Measurements from ENCODE around the gene MSH3.

Gene MSH3

DNA sequence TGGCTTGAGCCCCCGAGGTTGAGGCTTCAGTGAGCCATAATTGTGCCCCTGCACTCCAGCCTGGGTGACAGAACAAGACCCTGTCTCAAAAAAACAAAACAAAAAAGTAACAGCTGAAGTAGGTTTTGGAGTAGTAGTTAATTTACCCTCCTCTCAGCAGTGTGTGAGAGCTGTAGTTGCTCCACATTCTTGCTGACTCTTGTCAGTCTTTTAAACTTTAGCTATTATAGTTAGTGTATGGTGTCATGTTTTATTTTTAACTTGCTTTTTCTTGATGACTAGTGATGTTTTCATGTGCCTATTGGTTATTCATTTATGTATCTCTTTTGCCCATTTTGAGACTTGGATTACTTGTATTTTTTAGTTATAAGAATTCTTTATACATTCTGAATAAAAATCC lies 53.2 kb downstream of the MSH3 start:
- no peak for TF ChIP-seq GATA2 (IDR thresholded peaks at IDR 0.05; ENCODE audit: low read depth, low read length)
- TF ChIP-seq GATA3 (IDR thresholded peaks at IDR 0.05; ENCODE audit: low read depth, low read length) = no peak

DNA sequence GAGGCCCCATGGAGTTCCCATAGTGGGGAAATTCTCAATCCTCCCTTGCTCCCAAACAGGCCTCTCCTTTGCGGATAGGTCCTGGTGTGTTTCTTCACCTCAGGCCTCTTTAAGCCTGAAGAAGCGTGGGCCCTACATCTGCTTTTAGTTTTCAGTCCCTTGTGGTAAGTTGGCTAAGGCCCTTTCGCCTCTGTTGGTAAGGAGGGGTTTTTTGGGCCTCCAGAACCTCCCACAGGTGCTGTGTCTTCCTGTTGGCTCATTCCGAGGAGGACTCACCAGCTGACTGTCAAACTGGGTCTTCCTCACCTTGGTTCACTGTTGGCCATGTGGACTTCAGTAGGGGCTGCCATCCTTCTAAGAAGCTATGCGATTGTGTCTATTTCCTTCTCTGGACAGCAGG lies 56.8 kb downstream of the MSH3 start:
- TF ChIP-seq GATA3 (IDR thresholded peaks at IDR 0.05; ENCODE audit: low read depth, low read length) (no peak), GATA2 (IDR thresholded peaks at IDR 0.05; ENCODE audit: low read depth, low read length) (no peak)

DNA sequence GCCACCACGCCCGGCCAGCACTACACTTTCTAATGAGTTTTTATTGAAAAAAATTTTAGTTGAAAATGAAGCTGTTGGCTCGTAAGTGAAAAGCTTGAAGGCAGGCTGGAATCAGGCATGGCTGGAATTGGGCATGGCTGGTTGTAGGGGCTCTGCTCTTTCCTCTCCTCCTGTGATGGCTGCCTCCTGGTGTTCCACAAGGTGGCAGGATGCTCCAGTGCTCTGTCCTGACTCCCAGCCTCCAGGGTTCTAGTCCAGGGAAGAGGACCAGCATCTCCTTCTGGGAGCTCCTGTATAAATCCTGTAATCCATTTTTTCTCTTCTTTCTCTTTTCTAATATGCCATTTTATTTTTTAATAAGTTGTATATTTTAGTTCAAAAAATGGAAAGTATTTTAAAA lies 57.5 kb downstream of the MSH3 start:
- TF ChIP-seq GATA2 (IDR thresholded peaks at IDR 0.05; ENCODE audit: low read depth, low read length) = no peak
- no peak for TF ChIP-seq GATA3 (IDR thresholded peaks at IDR 0.05; ENCODE audit: low read depth, low read length)

DNA sequence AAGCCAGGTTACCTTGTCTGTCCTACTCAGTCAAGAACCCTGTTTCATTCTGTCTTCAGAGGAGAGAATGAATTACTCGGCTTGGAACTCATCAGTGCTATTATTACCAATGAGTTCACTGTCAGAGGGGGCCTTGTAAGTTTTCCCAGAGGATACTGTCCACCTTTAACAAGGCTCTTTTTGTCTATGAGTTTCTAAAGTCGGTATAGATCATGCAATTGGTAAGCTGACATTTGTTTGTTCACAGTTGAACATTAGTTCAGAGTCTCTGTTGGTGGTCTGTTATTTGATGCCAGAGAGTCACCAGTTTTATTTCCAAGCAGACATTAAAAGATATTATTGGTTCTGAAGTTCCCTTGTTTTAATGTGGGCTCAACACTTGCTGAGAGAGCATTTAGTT lies 58.5 kb downstream of the MSH3 start:
- TF ChIP-seq GATA2 (IDR thresholded peaks at IDR 0.05; ENCODE audit: low read depth, low read length) (no peak), GATA3 (IDR thresholded peaks at IDR 0.05; ENCODE audit: low read depth, low read length) (no peak)

DNA sequence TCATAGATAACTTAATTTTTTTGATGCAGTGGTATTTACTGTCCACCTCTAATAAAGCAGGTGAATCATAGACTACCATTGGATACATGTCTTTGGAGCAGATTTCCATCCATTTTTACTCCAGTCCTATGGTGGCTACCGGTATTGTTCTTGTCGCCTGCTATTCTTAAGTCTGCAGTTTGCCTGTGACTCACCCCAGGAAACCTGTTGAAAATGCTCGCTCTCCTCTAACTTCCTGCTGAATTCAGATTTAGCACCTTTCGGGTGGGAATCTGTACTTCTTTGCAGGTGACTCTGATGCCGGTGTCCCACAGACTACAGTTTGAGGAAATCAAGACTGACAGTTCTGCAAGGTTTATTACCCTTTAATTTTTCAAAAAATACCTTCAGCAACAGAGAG lies 59.2 kb downstream of the MSH3 start:
- TF ChIP-seq GATA3 (IDR thresholded peaks at IDR 0.05; ENCODE audit: low read depth, low read length) = no peak
- no peak for TF ChIP-seq GATA2 (IDR thresholded peaks at IDR 0.05; ENCODE audit: low read depth, low read length)

DNA sequence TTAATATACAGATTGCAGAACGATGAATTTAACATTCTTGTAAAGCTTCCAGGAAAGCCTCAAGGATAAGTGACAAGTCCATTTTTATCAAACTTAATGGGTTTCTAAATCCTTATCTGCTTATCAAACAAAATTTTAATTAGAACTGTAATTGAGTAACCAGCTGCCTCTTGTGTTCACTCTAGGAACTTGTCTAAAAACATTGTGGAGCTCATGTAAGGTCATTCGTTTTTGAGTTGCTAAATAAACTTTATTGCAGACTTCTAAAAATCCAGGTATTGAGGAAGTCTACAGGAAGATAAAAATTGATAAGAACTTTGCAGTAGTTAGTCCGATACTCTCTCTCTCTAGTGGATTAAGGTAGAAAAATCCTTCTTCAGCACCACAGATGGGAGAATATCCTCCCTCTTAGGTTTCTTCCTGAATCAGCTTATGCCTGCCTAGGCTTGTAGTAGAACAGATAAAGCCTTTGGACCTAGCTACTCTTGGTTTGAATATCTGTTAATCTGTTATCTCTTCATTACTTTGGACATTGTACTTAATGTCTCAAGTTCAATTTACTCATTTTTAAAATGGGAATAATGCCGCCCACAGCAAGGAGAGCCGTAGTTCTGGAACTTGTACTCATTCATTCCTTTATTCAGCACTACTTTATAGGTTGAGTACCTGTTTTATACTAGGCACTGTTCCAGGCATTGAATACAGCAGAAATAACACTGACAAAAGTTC lies 60.3 kb downstream of the MSH3 start:
- TF ChIP-seq GATA3 (IDR thresholded peaks at IDR 0.05; ENCODE audit: low read depth, low read length) (no peak), GATA2 (IDR thresholded peaks at IDR 0.05; ENCODE audit: low read depth, low read length) (no peak)

DNA sequence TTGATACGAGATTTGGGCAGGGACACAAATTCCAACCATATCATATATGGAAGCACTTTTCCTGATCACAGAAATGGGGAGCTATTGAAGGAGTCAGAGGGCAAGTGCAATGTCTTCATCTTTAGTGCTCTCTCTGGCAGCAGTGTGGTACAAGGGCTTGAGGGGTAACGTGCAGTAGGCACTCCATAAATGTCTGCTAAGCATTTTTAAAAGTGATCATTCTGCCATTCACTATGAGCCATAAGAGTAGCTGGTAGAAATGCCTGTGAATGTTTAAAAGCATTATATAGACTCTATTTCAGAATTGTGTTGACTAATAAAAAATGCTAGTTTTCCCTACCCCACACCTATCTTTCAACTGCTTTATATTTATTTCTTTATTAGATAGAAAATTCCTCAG lies 61.4 kb downstream of the MSH3 start:
- TF ChIP-seq GATA3 (IDR thresholded peaks at IDR 0.05; ENCODE audit: low read depth, low read length) (no peak), GATA2 (IDR thresholded peaks at IDR 0.05; ENCODE audit: low read depth, low read length) (no peak)

DNA sequence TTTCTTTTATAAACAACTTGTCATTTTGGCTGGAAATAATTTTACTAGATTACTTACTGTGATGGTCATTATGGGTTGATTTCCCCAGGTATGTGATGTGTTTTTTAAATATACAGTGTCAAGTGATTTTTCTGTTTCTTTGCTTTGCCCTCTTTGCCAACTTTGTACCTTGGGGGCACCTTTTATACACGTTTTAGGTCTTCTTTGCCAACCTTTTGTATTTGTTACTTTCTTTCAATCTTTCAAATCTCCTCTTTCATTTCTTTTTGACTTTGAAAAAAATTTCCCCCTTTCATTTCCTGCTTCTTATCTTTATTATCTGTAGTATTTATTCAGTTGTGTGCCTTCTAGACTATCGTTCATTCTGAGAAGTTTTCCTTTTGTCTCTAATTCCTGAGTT lies 65.7 kb downstream of the MSH3 start:
- no peak for TF ChIP-seq GATA3 (IDR thresholded peaks at IDR 0.05; ENCODE audit: low read depth, low read length)
- TF ChIP-seq GATA2 (IDR thresholded peaks at IDR 0.05; ENCODE audit: low read depth, low read length) = no peak

DNA sequence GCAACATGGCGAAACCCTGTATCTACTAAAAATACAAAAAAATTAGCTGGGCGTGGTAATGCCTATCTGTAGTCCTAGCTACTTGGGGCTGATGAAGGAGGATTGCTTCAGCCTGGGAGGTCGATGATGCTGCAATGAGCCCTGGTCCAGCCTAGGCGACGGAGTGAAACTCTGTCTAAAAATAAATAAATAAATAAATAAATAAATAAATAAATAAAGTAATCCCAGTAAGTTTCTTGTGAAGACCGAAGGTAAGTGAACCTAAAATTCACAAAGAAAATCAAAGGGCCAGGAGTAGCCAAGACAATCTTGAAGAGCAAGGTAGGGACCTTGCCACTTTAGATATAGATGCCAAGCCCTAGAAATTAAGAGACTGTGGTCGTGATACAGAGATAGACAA lies 68.5 kb downstream of the MSH3 start:
- TF ChIP-seq GATA3 (IDR thresholded peaks at IDR 0.05; ENCODE audit: low read depth, low read length) (no peak), GATA2 (IDR thresholded peaks at IDR 0.05; ENCODE audit: low read depth, low read length) (no peak)

DNA sequence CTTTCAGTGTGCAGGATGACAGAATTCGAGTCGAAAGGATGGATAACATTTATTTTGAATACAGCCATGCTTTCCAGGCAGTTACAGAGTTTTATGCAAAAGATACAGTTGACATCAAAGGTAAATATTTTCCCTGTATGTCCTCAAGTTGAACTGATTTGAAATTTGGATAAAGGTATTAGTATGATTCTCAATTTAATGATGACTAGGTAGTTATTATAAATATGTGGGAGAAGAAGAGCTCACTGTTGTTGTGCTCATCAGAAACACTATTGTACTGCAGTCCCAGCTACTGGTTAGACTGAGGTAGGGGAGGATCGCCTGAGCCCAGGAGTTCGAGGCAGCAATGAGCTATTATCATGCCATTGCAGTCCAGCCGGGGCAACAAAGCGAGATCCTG lies 71.0 kb downstream of the MSH3 start:
- no peak for TF ChIP-seq GATA3 (IDR thresholded peaks at IDR 0.05; ENCODE audit: low read depth, low read length)
- no peak for TF ChIP-seq GATA2 (IDR thresholded peaks at IDR 0.05; ENCODE audit: low read depth, low read length)

DNA sequence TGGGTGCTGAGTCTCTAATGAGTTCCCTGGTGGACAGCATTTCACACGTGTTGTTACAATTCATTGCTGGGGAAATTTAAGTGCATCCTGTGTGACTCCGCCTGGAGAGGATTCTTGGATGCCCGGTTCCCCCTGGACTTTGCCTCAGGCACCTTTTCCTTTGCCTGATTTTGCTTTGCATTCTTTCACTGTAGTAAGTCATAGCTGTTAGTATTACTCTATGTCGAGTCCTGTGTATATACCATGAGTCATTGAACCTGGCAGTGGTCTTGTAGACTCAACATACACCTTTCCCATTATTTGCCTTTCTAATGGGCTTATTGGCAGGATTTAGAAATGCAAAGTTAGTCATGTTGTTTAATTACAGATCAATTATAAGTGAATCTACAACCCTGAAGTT lies 82.3 kb downstream of the MSH3 start:
- TF ChIP-seq GATA3 (IDR thresholded peaks at IDR 0.05; ENCODE audit: low read depth, low read length) (no peak), GATA2 (IDR thresholded peaks at IDR 0.05; ENCODE audit: low read depth, low read length) (no peak)

DNA sequence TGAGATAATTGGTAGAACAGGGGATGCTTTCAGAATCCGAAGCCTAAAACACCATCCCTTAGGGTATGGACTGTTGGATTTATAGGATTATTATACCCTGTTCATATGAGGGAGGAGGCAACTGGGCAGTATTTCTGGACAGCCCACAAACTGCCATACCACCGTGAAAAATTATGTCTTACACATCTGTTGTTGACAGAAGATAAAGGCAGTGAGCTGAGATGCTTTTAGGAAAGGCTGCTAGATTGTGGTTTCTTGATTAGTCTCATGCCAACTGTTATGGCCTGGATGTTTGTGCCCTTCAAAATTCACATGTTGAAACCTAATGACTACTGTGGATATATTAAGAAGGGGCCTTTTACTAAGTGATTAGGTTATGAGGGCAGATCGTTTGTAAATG lies 84.0 kb downstream of the MSH3 start:
- TF ChIP-seq GATA2 (IDR thresholded peaks at IDR 0.05; ENCODE audit: low read depth, low read length) = no peak

DNA sequence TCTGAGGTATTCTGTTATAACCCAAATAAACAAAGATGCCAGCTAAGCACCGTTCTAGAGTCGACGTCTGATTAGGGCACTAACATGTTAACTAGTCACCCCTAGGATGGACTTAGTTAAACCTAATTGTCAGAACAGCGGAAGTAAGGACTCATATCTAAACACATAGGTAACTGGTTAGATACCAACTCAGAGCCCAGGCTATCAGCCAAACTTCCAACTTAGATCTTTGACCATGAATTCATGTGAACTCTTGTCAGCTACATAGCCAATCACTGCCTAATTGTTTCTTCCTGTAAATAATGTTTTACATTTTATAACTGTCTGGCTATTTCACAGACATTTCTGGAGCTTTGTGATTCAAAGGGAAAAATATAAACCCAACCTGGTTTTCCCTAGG lies 84.6 kb downstream of the MSH3 start:
- TF ChIP-seq GATA3 (IDR thresholded peaks at IDR 0.05; ENCODE audit: low read depth, low read length) (no peak), GATA2 (IDR thresholded peaks at IDR 0.05; ENCODE audit: low read depth, low read length) (no peak)

DNA sequence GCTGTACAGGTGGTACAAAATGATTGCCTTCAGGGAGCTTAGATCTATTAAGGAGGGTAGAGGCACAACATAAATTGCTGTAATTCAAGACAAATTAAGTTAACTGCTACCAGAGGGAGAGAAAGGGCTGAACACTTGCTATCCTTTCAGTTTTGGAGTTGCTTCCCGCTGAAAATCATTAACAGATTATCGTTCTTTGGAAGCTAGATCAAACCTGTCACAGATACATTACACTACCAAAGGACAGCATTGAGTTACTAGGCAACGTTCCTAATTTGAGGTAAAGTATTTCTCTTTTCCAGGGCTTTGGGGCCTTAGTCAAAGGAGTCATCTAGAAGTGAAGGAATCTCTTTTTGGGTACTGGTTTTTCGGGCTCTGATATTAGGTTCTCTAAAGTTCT lies 85.0 kb downstream of the MSH3 start:
- TF ChIP-seq GATA3 (IDR thresholded peaks at IDR 0.05; ENCODE audit: low read depth, low read length) (no peak), GATA2 (IDR thresholded peaks at IDR 0.05; ENCODE audit: low read depth, low read length) (no peak)

DNA sequence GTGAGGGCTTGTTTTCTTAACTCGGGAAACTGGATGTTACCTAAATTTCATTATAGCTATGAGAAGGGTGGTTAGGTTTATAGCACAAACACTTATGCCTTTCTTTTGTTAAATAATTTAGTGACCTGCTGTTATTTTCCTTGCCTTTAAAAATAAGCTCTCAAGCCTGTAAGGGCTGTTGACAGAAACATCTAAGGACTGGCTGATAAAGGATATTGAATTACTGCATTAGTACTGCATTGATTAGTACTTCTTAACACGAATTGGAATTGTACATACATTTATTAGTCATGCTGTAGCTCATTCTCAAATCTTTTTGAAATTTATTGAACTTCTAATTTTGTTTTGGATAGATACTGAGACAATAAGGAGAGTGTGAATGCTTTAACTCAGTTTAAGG lies 85.4 kb downstream of the MSH3 start:
- TF ChIP-seq GATA3 (IDR thresholded peaks at IDR 0.05; ENCODE audit: low read depth, low read length) (no peak), GATA2 (IDR thresholded peaks at IDR 0.05; ENCODE audit: low read depth, low read length) (no peak)

DNA sequence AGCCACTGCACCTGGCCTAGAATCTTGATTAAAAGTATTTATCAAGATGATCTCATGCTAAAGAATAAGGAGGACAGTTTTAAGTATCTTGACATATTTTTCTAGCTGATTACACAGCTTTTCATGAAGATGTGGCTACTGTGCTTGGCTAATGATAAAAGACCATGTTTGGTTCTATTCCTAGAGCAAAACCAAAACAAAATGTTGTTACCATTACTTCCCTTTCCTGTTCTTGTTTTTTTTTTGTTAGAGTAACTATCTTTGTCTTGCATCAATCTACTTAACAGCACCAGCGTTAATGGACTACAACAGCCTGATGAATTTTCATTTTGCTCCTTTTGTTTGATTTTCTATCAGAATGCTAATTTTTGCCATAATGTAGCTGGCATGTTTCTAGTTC lies 86.5 kb downstream of the MSH3 start:
- TF ChIP-seq GATA2 (IDR thresholded peaks at IDR 0.05; ENCODE audit: low read depth, low read length) = no peak
- TF ChIP-seq GATA3 (IDR thresholded peaks at IDR 0.05; ENCODE audit: low read depth, low read length) = no peak
